Gastroesophageal sphincter (tissue), 4 donors: ENCODE measurements around the gene COL1A1. TPM values are rescaled to one million over a fixed set of nuclear protein-coding genes. Genes with fewer than 3 reads are reported as not detected.
A peak's percentile ranks its signal among the peaks of the same experiment; 100 is the strongest.

Experiments used
- ATAC-seq: fragments of 150-250 bp; one replicate; pipeline ENCODE4 v1.9.1; 2016; ENCODE audit warnings: mild to moderate bottlenecking, moderate library complexity
- H3K27ac ChIP-seq, 4 donors: fragments of 200-600 bp; sonication (generic) in 3 of 4; 1 replicate in 3 of 4; 2 replicates in 1 of 4; pipeline ENCODE4 v1.5.1; 2016 to 2019
- H3K27me3 ChIP-seq: fragments of 200-600 bp; sonication (generic); one replicate; pipeline ENCODE4 v1.5.1; 2019
- H3K36me3 ChIP-seq, 2 donors: fragments of 200-600 bp; sonication (generic); one replicate each; pipeline ENCODE4 v1.5.1; 2019; ENCODE audit warnings: control low read depth in 1 of 2
- H3K4me1 ChIP-seq, 3 donors: fragments of 200-600 bp; sonication (generic); 1 replicate in 2 of 3; 2 replicates in 1 of 3; pipeline ENCODE4 v1.5.1; 2016 to 2019; ENCODE audit warnings: control low read depth in 2 of 3
- H3K4me3 ChIP-seq, 2 donors: fragments of 200-600 bp; sonication (generic); one replicate each; pipeline ENCODE4 v1.5.1; 2019; ENCODE audit warnings: mild to moderate bottlenecking in 1 of 2, moderate library complexity in 1 of 2
- H3K9me3 ChIP-seq, 3 donors: fragments of 200-600 bp; sonication (generic); one replicate each; pipeline ENCODE4 v1.5.1; 2017 to 2019; ENCODE audit warnings: control low read depth in 2 of 3
- CTCF ChIP-seq, 4 experiments: fragments of 200-600 bp in 2 of 4; fragments of 450-650 bp in 2 of 4; sonication (generic) in 1 of 4; IDR thresholded peaks; one replicate each; pipeline ENCODE4 v1.5.1; 2017 to 2019; ENCODE audit warnings: antibody characterized with exemption in 4 of 4, mild to moderate bottlenecking in 2 of 4, moderate library complexity in 2 of 4
- EP300 ChIP-seq: sonication (generic); formaldehyde crosslinking; IDR thresholded peaks from one replicate; pipeline ENCODE4 v1.6.1; 2017; ENCODE audit warnings: antibody characterized with exemption, mild to moderate bottlenecking
- POLR2A ChIP-seq, 2 donors: fragments of 450-650 bp; IDR thresholded peaks; one replicate each; pipeline ENCODE4 v1.6.1; 2017; ENCODE audit warnings: antibody characterized with exemption in 2 of 2, mild to moderate bottlenecking in 2 of 2, moderate library complexity in 1 of 2
- POLR2AphosphoS5 ChIP-seq: sonication (generic); formaldehyde crosslinking; IDR thresholded peaks from one replicate; pipeline ENCODE4 v1.6.1; 2017; ENCODE audit warnings: antibody characterized with exemption
- WGBS, 2 donors: methylation state at CpG; one replicate each; pipeline ENCODE4 v1.1.5; 2018; ENCODE audit warnings: low coverage in 1 of 2; 5-methylcytosine and 5-hydroxymethylcytosine counted together
- total RNA-seq, 4 donors: library from RNA; depleted of rRNA; stranded (reverse); fragments of >200 nt; gene quantifications; one replicate each; pipeline ENCODE4 v1.1.0, GENCODE V29; 2016

The COL1A1 gene
- total RNA-seq, 4 donors from 2014 or later = 14.6 to 92.9 (median 69.7) TPM

GRCh38 chr17:50172130-50172529 is 29.3 kb downstream of the COL1A1 start:
- ATAC-seq = no peak
- H3K4me3 ChIP-seq = no peak overlapping the region
- WGBS, 2 donors = 83% methylated on average over 1 of the region's 11 CpGs; no CpG with 5 or more reads in 1 of the 2 donors
- no peak for TF ChIP-seq POLR2AphosphoS5
- TF ChIP-seq POLR2A (IDR thresholded peaks at IDR 0.05) = no peak
- TF ChIP-seq EP300 = no peak
- no peak for TF ChIP-seq CTCF (IDR thresholded peaks at IDR 0.05)
- no peaks in the 10 kb centered on the region for H3K27me3 ChIP-seq
- H3K4me1 ChIP-seq = peaks cover 0 to 81% (median 38%) of the 10 kb centered on the region in 3 donors
- peak overlapping the region in 2 of 4 donors; percentile 86 to 87 for H3K27ac ChIP-seq
- H3K36me3 ChIP-seq = peaks cover 0 to 31% of the 10 kb centered on the region in 2 donors
- H3K9me3 ChIP-seq = no peaks in the 10 kb centered on the region

- no peak for ATAC-seq
- no peaks in the 10 kb centered on the region for H3K9me3 ChIP-seq
- peaks cover 0 to 79% (median 36%) of the 10 kb centered on the region in 3 donors for H3K4me1 ChIP-seq
- peak overlapping the region in 2 of 4 donors; percentile 86 to 87 for H3K27ac ChIP-seq
- no peak for TF ChIP-seq POLR2AphosphoS5
- H3K4me3 ChIP-seq = no peak overlapping the region
- peaks cover 0 to 31% of the 10 kb centered on the region in 2 donors for H3K36me3 ChIP-seq
- H3K27me3 ChIP-seq = no peaks in the 10 kb centered on the region
- WGBS, 2 donors = 83 to 100% methylated on average over 1 of the region's 17 CpGs
Measured at GRCh38 chr17:50171371-50172071, 29.9 kb downstream of the COL1A1 start.

- Histone ChIP-seq H3K9me3 (no peaks in the 10 kb centered on the region), H3K4me1 (peaks cover 0 to 79% (median 30%) of the 10 kb centered on the region in 3 donors), H3K27me3 (no peaks in the 10 kb centered on the region), H3K4me3 (no peak overlapping the region), H3K36me3 (peaks cover 0 to 31% of the 10 kb centered on the region in 2 donors), H3K27ac (peak overlapping the region in 2 of 4 donors; percentile 87 to 90)
- TF ChIP-seq CTCF (IDR thresholded peaks at IDR 0.05) = no peak
- no peak for TF ChIP-seq POLR2A (IDR thresholded peaks at IDR 0.05)
- TF ChIP-seq EP300 = no peak
- no peak for ATAC-seq
- 74 to 75% methylated on average over 4 of the region's 10 CpGs for WGBS, 2 donors
Measured at GRCh38 chr17:50170662-50171370, 30.6 kb downstream of the COL1A1 start.

GRCh38 chr17:50169881-50170459 is 31.5 kb downstream of the COL1A1 start:
- 89% methylated on average over 3 of the region's 9 CpGs; no CpG with 5 or more reads in 1 of the 2 donors for WGBS, 2 donors
- Histone ChIP-seq H3K27ac (peak overlapping the region in 3 of 4 donors; percentile 31 to 90 (median 55)), H3K4me1 (peaks cover 0 to 79% (median 31%) of the 10 kb centered on the region in 3 donors), H3K4me3 (no peak overlapping the region), H3K27me3 (no peaks in the 10 kb centered on the region), H3K36me3 (peaks cover 0 to 27% of the 10 kb centered on the region in 2 donors), H3K9me3 (no peaks in the 10 kb centered on the region)
- TF ChIP-seq EP300 = no peak
- no peak for TF ChIP-seq POLR2A (IDR thresholded peaks at IDR 0.05)
- no peak for TF ChIP-seq CTCF (IDR thresholded peaks at IDR 0.05)
- no peak for ATAC-seq

GRCh38 chr17:50169121-50169764 is 32.2 kb downstream of the COL1A1 start:
- Histone ChIP-seq H3K36me3 (peaks cover 0 to 26% of the 10 kb centered on the region in 2 donors), H3K4me1 (peaks cover 0 to 79% (median 32%) of the 10 kb centered on the region in 3 donors), H3K27ac (peak overlapping the region in 3 of 4 donors; percentile 32 to 90 (median 55)), H3K27me3 (no peaks in the 10 kb centered on the region), H3K4me3 (no peak overlapping the region), H3K9me3 (no peaks in the 10 kb centered on the region)
- WGBS, 2 donors = 34% methylated on average over 12 of the region's 14 CpGs; no CpG with 5 or more reads in 1 of the 2 donors
- peak in 3 of 4 experiments; percentile 82 to 91 (median 88) for TF ChIP-seq CTCF (IDR thresholded peaks at IDR 0.05)
- TF ChIP-seq POLR2A (IDR thresholded peaks at IDR 0.05) = no peak
- TF ChIP-seq POLR2AphosphoS5 = no peak
- TF ChIP-seq EP300 = no peak
- peak; percentile 50 for ATAC-seq
